CD14-positive monocyte (primary cell): ENCODE results near the gene CD2BP2. TPM values are rescaled to one million over a fixed set of nuclear protein-coding genes. Genes with fewer than 3 reads are reported as not detected.

Source experiments
- DNase-seq, 3 donors: peaks; one replicate each; pipeline ENCODE4 v3.0.0-alpha.2; 2011 to 2022
- H2AFZ ChIP-seq: 2 replicates; pipeline ENCODE4 v1.6.0; 2012; ENCODE audit warnings: mild to moderate bottlenecking, low read depth, low read length, inconsistent platforms; ENCODE audit not compliant: insufficient read depth, poor library complexity, severe bottlenecking
- H3K27ac ChIP-seq, 2 donors: 1 replicate in 1 of 2; 2 replicates in 1 of 2; pipeline ENCODE4 v1.5.1; 2012 to 2013; ENCODE audit warnings: low read length in 2 of 2, control low read depth in 1 of 2, inconsistent platforms in 1 of 2, low read depth in 1 of 2, mild to moderate bottlenecking in 1 of 2
- H3K27me3 ChIP-seq, 2 donors: one replicate each; pipeline versions ENCODE4 v1.6.0 to v1.6.1; 2011 to 2013; ENCODE audit warnings: low read length in 2 of 2; ENCODE audit not compliant: control insufficient read depth in 2 of 2, insufficient read depth in 2 of 2
- H3K36me3 ChIP-seq, 2 donors: replicated peaks in 1 of 2; 1 replicate in 1 of 2; 2 replicates in 1 of 2; pipeline versions ENCODE4 v1.5.1 to v1.6.1; 2012 to 2013; ENCODE audit warnings: low read length in 2 of 2, control low read depth in 1 of 2, inconsistent platforms in 1 of 2, mild to moderate bottlenecking in 1 of 2; ENCODE audit not compliant: insufficient read depth in 2 of 2, control insufficient read depth in 1 of 2
- H3K4me1 ChIP-seq, 2 donors: 1 replicate in 1 of 2; 2 replicates in 1 of 2; pipeline versions ENCODE4 v1.5.1 to v1.6.1; 2012 to 2013; ENCODE audit warnings: low read length in 2 of 2, control low read depth in 1 of 2, inconsistent platforms in 1 of 2, mild to moderate bottlenecking in 1 of 2, moderate library complexity in 1 of 2; ENCODE audit not compliant: insufficient read depth in 2 of 2, control insufficient read depth in 1 of 2
- H3K4me2 ChIP-seq: replicated peaks from 2 replicates; pipeline ENCODE3; 2012; ENCODE audit warnings: low read length, moderate library complexity, mild to moderate bottlenecking; ENCODE audit not compliant: poor library complexity, severe bottlenecking; ENCODE audit errors: extremely low read depth
- H3K4me3 ChIP-seq, 3 experiments: fragments of 200-600 bp in 1 of 3; sonication (generic) in 1 of 3; replicated peaks in 1 of 3; 1 replicate in 2 of 3; 2 replicates in 1 of 3; pipeline ENCODE4 v1.5.1; 2011 to 2013; ENCODE audit warnings: low read length in 3 of 3, mild to moderate bottlenecking in 3 of 3, control low read depth in 2 of 3, low read depth in 2 of 3, inconsistent platforms in 1 of 3, moderate library complexity in 1 of 3
- H3K79me2 ChIP-seq: 2 replicates; pipeline ENCODE4 v1.6.0; 2012; ENCODE audit warnings: mild to moderate bottlenecking, control low read depth, inconsistent platforms, low read length, moderate library complexity; ENCODE audit not compliant: insufficient read depth
- H3K9ac ChIP-seq: 2 replicates; pipeline ENCODE4 v1.6.0; 2017; ENCODE audit warnings: low read length, mild to moderate bottlenecking; ENCODE audit not compliant: insufficient read depth, poor library complexity, severe bottlenecking
- H3K9me3 ChIP-seq, 2 donors: replicated peaks in 1 of 2; 1 replicate in 1 of 2; 2 replicates in 1 of 2; pipeline versions ENCODE4 v1.5.1 to v1.6.1; 2012 to 2013; ENCODE audit warnings: low read length in 2 of 2, control low read depth in 1 of 2; ENCODE audit not compliant: control insufficient read depth in 1 of 2, insufficient read depth in 1 of 2
- H4K20me1 ChIP-seq: 2 replicates; pipeline ENCODE4 v1.6.0; 2012; ENCODE audit warnings: mild to moderate bottlenecking, low read length, control low read depth, moderate library complexity; ENCODE audit not compliant: insufficient read depth
- H3K27ac Mint-ChIP-seq, 7 donors: one replicate each; pipeline ENCODE4 v1.8.0; 2020; ENCODE audit warnings: mild to moderate bottlenecking in 7 of 7, mixed read lengths in 7 of 7, moderate library complexity in 6 of 7, inconsistent platforms in 2 of 7
- H3K27me3 Mint-ChIP-seq, 3 donors: one replicate each; pipeline ENCODE4 v1.8.0; 2021 to 2022; ENCODE audit warnings: low read depth in 3 of 3, mild to moderate bottlenecking in 3 of 3, mixed read lengths in 3 of 3, moderate library complexity in 3 of 3, inconsistent platforms in 1 of 3
- H3K36me3 Mint-ChIP-seq, 2 donors: one replicate each; pipeline ENCODE4 v1.8.0; 2020; ENCODE audit warnings: mixed read lengths in 2 of 2, inconsistent platforms in 1 of 2, mild to moderate bottlenecking in 1 of 2
- H3K4me1 Mint-ChIP-seq: one replicate; pipeline ENCODE4 v1.8.0; 2020; ENCODE audit warnings: mild to moderate bottlenecking, mixed read lengths
- H3K4me3 Mint-ChIP-seq, 2 donors: one replicate each; pipeline ENCODE4 v1.8.0; 2020; ENCODE audit warnings: mild to moderate bottlenecking in 2 of 2, mixed read lengths in 2 of 2, moderate library complexity in 1 of 2
- H3K9me3 Mint-ChIP-seq, 7 donors: one replicate each; pipeline ENCODE4 v1.8.0; 2020 to 2022; ENCODE audit warnings: mixed read lengths in 7 of 7, mild to moderate bottlenecking in 6 of 7, moderate library complexity in 6 of 7, inconsistent platforms in 2 of 7
- WGBS: methylation state at CpG from one replicate; pipeline ENCODE4 v1.1.5; 2013; ENCODE audit warnings: missing lambda C conversion rate; ENCODE audit not compliant: insufficient coverage; 5-methylcytosine and 5-hydroxymethylcytosine counted together
- intact Hi-C, 2 donors: fragments of 100-400 bp; cut with micrococcal nuclease; formaldehyde crosslinking; loops; one replicate each; pipeline versions ENCODE4 v1.15.0 to v1.15.1; 2023
- polyA plus RNA-seq, 3 donors: library from polyadenylated mRNA; depleted of rRNA in 1 of 3; unstranded in 2 of 3; stranded (reverse) in 1 of 3; fragments of 300-500 nt in 2 of 3; fragments of >200 nt in 1 of 3; fragmentation: Illumina TruSeq in 2 of 3; gene quantifications; 1 replicate in 2 of 3; 2 replicates in 1 of 3; pipeline ENCODE4 v1.2.3, GENCODE V29; 2012 to 2021
- TF ChIP-seq, protein P1 (sequence below): fragments of 200-600 bp; IDR thresholded peaks from one replicate; pipeline ENCODE4 v1.8.0; 2022; ENCODE audit warnings: antibody characterized with exemption, mild to moderate bottlenecking

CD2BP2 gene
- polyA plus RNA-seq, 3 donors: 23.9 to 31.8 (median 31.0) TPM

DNA sequence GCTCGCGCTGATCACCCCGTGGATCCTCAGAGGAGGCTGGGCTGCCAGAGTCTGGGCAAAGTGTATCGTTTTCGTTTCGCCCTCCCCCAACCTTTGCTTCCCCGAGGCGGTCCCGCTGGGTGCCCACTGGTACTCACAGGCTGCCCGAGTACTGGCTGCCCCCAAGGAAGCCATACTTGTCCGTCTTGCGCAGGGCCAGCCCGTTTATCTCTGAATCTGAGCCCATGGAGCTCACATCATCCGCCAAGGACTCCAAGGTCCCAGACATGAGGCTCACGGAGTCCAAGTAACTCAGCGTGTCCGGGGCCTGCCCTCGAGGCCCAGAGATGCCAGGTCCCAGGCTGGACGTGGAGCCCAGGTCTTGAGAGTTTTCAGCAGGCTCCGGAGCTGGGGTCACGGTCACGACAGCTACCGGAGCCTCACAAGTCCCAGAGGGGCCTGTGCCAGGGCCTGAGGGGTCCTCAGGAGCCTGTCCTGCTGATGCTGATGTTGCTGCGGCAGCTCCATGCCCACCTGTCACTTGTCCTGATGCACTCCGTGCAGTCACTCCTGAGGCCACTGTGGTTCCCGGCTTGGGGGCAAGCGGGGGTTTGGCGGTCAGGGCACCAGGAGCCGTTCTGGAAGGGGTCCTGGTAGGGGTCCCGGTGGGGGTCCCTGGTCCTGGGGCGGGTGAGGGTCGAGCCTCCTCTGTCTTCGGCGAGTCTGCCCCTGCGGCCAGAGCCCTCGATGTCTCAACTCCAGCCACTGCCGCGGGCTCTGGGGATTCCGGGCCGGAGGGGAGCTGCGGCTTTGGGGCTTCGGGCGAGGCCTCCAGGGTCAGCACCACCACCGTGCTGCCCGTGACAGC lies 14.2 kb upstream of the CD2BP2 start:
- Mint-ChIP-seq H3K4me1 (peaks cover 43% of the 10 kb centered on the region), H3K9me3 (peaks cover 0 to 6% (median 0%) of the 10 kb centered on the region in 7 donors), H3K27me3 (peaks cover 0 to 6% (median 0%) of the 10 kb centered on the region in 3 donors), H3K27ac (peak overlapping the region; percentile 86 to 97 (median 94)), H3K4me3 (peak overlapping the region; percentile 92 to 97), H3K36me3 (peaks cover 20 to 28% of the 10 kb centered on the region in 2 donors)
- DNase-seq: peak in 1 of 3 donors; percentile 38
- H3K4me2 ChIP-seq: peak overlapping the region; percentile 100
- H3K4me3 ChIP-seq: peak overlapping the region; percentile 57 to 96 (median 60)
- H3K9me3 ChIP-seq: no peaks in the 10 kb centered on the region
- peaks cover 48% of the 10 kb centered on the region for H4K20me1 ChIP-seq
- H3K27ac ChIP-seq: peak overlapping the region; percentile 68 to 86
- TF ChIP-seq, protein P1, sequence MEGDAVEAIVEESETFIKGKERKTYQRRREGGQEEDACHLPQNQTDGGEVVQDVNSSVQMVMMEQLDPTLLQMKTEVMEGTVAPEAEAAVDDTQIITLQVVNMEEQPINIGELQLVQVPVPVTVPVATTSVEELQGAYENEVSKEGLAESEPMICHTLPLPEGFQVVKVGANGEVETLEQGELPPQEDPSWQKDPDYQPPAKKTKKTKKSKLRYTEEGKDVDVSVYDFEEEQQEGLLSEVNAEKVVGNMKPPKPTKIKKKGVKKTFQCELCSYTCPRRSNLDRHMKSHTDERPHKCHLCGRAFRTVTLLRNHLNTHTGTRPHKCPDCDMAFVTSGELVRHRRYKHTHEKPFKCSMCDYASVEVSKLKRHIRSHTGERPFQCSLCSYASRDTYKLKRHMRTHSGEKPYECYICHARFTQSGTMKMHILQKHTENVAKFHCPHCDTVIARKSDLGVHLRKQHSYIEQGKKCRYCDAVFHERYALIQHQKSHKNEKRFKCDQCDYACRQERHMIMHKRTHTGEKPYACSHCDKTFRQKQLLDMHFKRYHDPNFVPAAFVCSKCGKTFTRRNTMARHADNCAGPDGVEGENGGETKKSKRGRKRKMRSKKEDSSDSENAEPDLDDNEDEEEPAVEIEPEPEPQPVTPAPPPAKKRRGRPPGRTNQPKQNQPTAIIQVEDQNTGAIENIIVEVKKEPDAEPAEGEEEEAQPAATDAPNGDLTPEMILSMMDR: no peak
- intact Hi-C loops: no loop called here
- no peak overlapping the region for H2AFZ ChIP-seq
- H3K79me2 ChIP-seq: peaks cover 58% of the 10 kb centered on the region
- no peaks in the 10 kb centered on the region for H3K27me3 ChIP-seq
- peaks cover 22 to 30% of the 10 kb centered on the region in 2 donors for H3K36me3 ChIP-seq
- peaks cover 27 to 40% of the 10 kb centered on the region in 2 donors for H3K4me1 ChIP-seq
- peak overlapping the region; percentile 88 for H3K9ac ChIP-seq
- WGBS: 1% methylated on average over 36 of the region's 45 CpGs

DNA sequence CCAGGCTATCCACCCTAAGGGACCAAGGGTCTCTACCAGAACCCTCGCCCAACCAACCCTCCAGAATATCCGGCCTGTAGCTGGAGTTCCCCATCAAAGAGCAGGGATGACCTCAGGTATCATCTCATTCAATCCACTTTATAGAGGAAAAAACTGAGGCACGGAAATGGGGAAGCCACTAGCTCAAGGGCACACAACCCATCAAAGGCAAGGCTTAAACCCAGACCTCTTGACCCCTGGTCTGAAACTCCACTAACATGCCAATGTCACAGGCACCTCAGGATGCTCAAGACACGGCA lies 13.6 kb upstream of the CD2BP2 start:
- Histone ChIP-seq H4K20me1 (peaks cover 54% of the 10 kb centered on the region), H3K4me3 (peak overlapping the region; percentile 57 to 96 (median 60)), H3K4me2 (peak overlapping the region; percentile 100), H3K9me3 (no peaks in the 10 kb centered on the region), H3K79me2 (peaks cover 63% of the 10 kb centered on the region), H3K27ac (peak overlapping the region; percentile 68 to 86), H2AFZ (no peak overlapping the region), H3K9ac (peak overlapping the region; percentile 88), H3K36me3 (peaks cover 22 to 36% of the 10 kb centered on the region in 2 donors), H3K4me1 (peaks cover 27 to 40% of the 10 kb centered on the region in 2 donors), H3K27me3 (no peaks in the 10 kb centered on the region)
- Mint-ChIP-seq H3K4me1 (peaks cover 43% of the 10 kb centered on the region), H3K36me3 (peaks cover 23 to 34% of the 10 kb centered on the region in 2 donors), H3K9me3 (peaks cover 0 to 6% (median 0%) of the 10 kb centered on the region in 7 donors), H3K4me3 (peak overlapping the region; percentile 92 to 97), H3K27ac (peak overlapping the region; percentile 86 to 97 (median 94)), H3K27me3 (peaks cover 0 to 6% (median 0%) of the 10 kb centered on the region in 3 donors)
- TF ChIP-seq, protein P1: no peak
- DNase-seq: peak in 1 of 3 donors; percentile 51
- WGBS: 6% methylated on average over 2 of the region's 4 CpGs
- intact Hi-C loops: no loop called here
